A549 (cell line): ENCODE results near the gene FILIP1L. TPM values are rescaled to one million over a fixed set of nuclear protein-coding genes. Genes with fewer than 3 reads are reported as not detected.
A peak's percentile ranks its signal among the peaks of the same experiment; 100 is the strongest.

Experiments
- ATAC-seq, 2 experiments: fragments of 200-7000 bp in 1 of 2; fragments of >200 bp in 1 of 2; cut with Nextera tagmentation in 1 of 2; cut with Tn5 transposase in 1 of 2; 3 replicates each; pipeline versions ENCODE4 v1.8.0 to v1.9.1; 2018 to 2020; ENCODE audit warnings: mild to moderate bottlenecking in 1 of 2, moderate library complexity in 1 of 2
- CTCF ChIA-PET: fragments of 300-600 bp; sonication (Branson Sonifier 250); formaldehyde crosslinking; extraction: SDS; loops from one replicate; lab custom pipeline; 2021; ENCODE audit warnings: antibody characterized with exemption, inconsistent platforms; lab: Yijun Ruan, JAX
- POLR2A ChIA-PET: fragments of 350-600 bp; formaldehyde crosslinking; extraction: SDS; loops from one replicate; lab custom pipeline; 2021; ENCODE audit warnings: antibody characterized with exemption, inconsistent platforms; lab: Yijun Ruan, JAX
- DNase-seq, 2 experiments: peaks; one replicate each; pipeline versions ENCODE4 v3.0.0 to v3.0.0-alpha.2; 2011 to 2016; ENCODE audit warnings: low read depth in 1 of 2, low spot score in 1 of 2
- FAIRE-seq: peaks from 2 replicates; lab custom pipeline; 2011; peaks lifted over from hg19 to GRCh38; lab: Jason Lieb, UNC
- H3K27ac ChIP-seq, 2 experiments: fragments of >200 bp; sonication (Bioruptor Twin); formaldehyde crosslinking; 3 replicates each; pipeline ENCODE4 v1.5.1; 2016 to 2017
- H3K4me1 ChIP-seq: fragments of >200 bp; sonication (Bioruptor Twin); formaldehyde crosslinking; 3 replicates; pipeline ENCODE4 v1.6.1; 2016
- H3K4me2 ChIP-seq: fragments of >200 bp; sonication (Bioruptor Twin); formaldehyde crosslinking; 3 replicates; pipeline ENCODE4 v1.6.1; 2016
- H3K4me3 ChIP-seq: fragments of >200 bp; sonication (Bioruptor Twin); formaldehyde crosslinking; 3 replicates; pipeline ENCODE4 v1.5.1; 2016
- H3K9me3 ChIP-seq: fragments of >200 bp; sonication (Bioruptor Twin); formaldehyde crosslinking; 3 replicates; pipeline ENCODE4 v1.6.1; 2016
- E2F6 ChIP-seq: IDR thresholded peaks from 2 replicates; pipeline ENCODE4 v1.6.1; 2012; ENCODE audit warnings: low read depth, borderline replicate concordance
- HES2 ChIP-seq: fragments of >200 bp; sonication (Bioruptor Twin); formaldehyde crosslinking; IDR thresholded peaks from 2 replicates; pipeline ENCODE4 v1.6.1; 2016
- HOXB5 ChIP-seq: fragments of 250-450 bp; sonication (Bioruptor Pico); IDR thresholded peaks from 2 replicates; pipeline ENCODE4 v1.5.0; 2020; ENCODE audit warnings: mild to moderate bottlenecking, moderate library complexity
- JUN ChIP-seq, 2 experiments: fragments of >200 bp; sonication (Bioruptor Twin); formaldehyde crosslinking; IDR thresholded peaks; 2 replicates in 1 of 2; 3 replicates in 1 of 2; pipeline ENCODE4 v1.6.1; 2016 to 2017
- MAX ChIP-seq: IDR thresholded peaks from 2 replicates; pipeline ENCODE4 v1.6.1; 2012
- MAZ ChIP-seq: fragments of 150-350 bp; IDR thresholded peaks from 2 replicates; pipeline ENCODE4 v1.6.1; 2014; ENCODE audit warnings: antibody characterized with exemption, low read depth, low read length, borderline replicate concordance
- MYC ChIP-seq: IDR thresholded peaks from 2 replicates; pipeline ENCODE4 v1.6.1; 2012; ENCODE audit warnings: mild to moderate bottlenecking, inconsistent platforms, low read length, improper control_type of control experiment, borderline replicate concordance
- NFE2L2 ChIP-seq: fragments of 150-350 bp; conservative IDR thresholded peaks from 2 replicates; pipeline ENCODE4 v1.6.1; 2014; ENCODE audit warnings: low read length
- NR3C1 ChIP-seq: fragments of >200 bp; sonication (Bioruptor Twin); formaldehyde crosslinking; IDR thresholded peaks from 3 replicates; pipeline ENCODE4 v1.6.1; 2017
- PHF8 ChIP-seq: fragments of 200-600 bp; sonication (generic); IDR thresholded peaks from 2 replicates; pipeline ENCODE4 v1.6.1; 2016; ENCODE audit warnings: low read depth, mild to moderate bottlenecking, antibody characterized with exemption, moderate library complexity, borderline replicate concordance
- RARB ChIP-seq: fragments of 250-450 bp; sonication (Bioruptor Pico); IDR thresholded peaks from 2 replicates; pipeline ENCODE4 v1.8.0; 2021; ENCODE audit warnings: mild to moderate bottlenecking, moderate library complexity
- RCOR1 ChIP-seq: fragments of 150-350 bp; IDR thresholded peaks from 2 replicates; pipeline ENCODE4 v1.6.1; 2014; ENCODE audit warnings: antibody characterized with exemption, low read length, low read depth
- REST ChIP-seq: fragments of 200-600 bp; sonication (generic); IDR thresholded peaks from 2 replicates; pipeline ENCODE4 v1.6.1; 2016; ENCODE audit warnings: antibody characterized with exemption, mild to moderate bottlenecking, moderate library complexity
- RFX5 ChIP-seq: fragments of 450-650 bp; IDR thresholded peaks from 2 replicates; pipeline ENCODE4 v1.7.1; 2014; ENCODE audit warnings: antibody characterized with exemption, mild to moderate bottlenecking, moderate library complexity
- RNF2 ChIP-seq: fragments of 200-600 bp; sonication (generic); IDR thresholded peaks from 2 replicates; pipeline ENCODE4 v1.6.1; 2016; ENCODE audit warnings: low read depth, mild to moderate bottlenecking, antibody characterized with exemption, moderate library complexity, borderline replicate concordance
- TFCP2L1 ChIP-seq: fragments of 250-450 bp; sonication (Bioruptor Pico); IDR thresholded peaks from 2 replicates; pipeline ENCODE4 v1.5.0; 2021; ENCODE audit warnings: mild to moderate bottlenecking
- ZSCAN20 ChIP-seq: fragments of 250-450 bp; sonication (Bioruptor Pico); IDR thresholded peaks from 2 replicates; pipeline ENCODE4 v1.8.0; 2022; ENCODE audit warnings: mild to moderate bottlenecking, moderate library complexity
- WGBS: methylation state at CpG from one replicate; pipeline ENCODE4 v1.1.6; 2017; ENCODE audit errors: missing lambda C conversion rate; 5-methylcytosine and 5-hydroxymethylcytosine counted together
- polyA plus RNA-seq, 4 experiments: library from polyadenylated mRNA; depleted of rRNA in 3 of 4; stranded (reverse); fragments of >200 nt; fragmentation: RNase III in 1 of 4; extraction: RNeasy Plus Mini Kit Qiagen cat#74134 plus additional on column Dnase treatment in 1 of 4; gene quantifications; 2 replicates in 3 of 4; 3 replicates in 1 of 4; pipeline ENCODE4 v1.2.3, GENCODE V29; 2011 to 2017
- TF ChIP-seq, protein P1 (sequence below): fragments of >200 bp; sonication (Bioruptor Twin); formaldehyde crosslinking; IDR thresholded peaks from 3 replicates; pipeline ENCODE4 v1.5.1; 2016
- TF ChIP-seq, protein P2 (sequence below): IDR thresholded peaks from 2 replicates; pipeline ENCODE4 v1.6.1; 2012

FILIP1L gene
- polyA plus RNA-seq, 2 of the 4 experiments (the other 2 are of a cell fraction): 0.19 to 0.45 TPM

GRCh38 chr3:99817047-99817436 is 297.3 kb downstream of the FILIP1L start:
- no peak for DNase-seq
- Histone ChIP-seq H3K9me3 (peaks cover 2% of the 10 kb centered on the region; the same call in 1 of the 3 replicates), H3K4me3 (peak overlapping the region; percentile 62), H3K4me2 (peak overlapping the region; percentile 71), H3K4me1 (peaks cover 6% of the 10 kb centered on the region; the same call in 2 of the 3 replicates), H3K27ac (peak overlapping the region; percentile 78 to 88)
- no peak for FAIRE-seq
- POLR2A ChIA-PET: interaction anchor here (0.7 to 1.8 kb wide), 5 partner anchors 9 to 460 kb away, joined by 3 to 12 read pairs (median 3); partner anchors contain the start of gene TBC1D23
- CTCF ChIA-PET: interaction anchor here (1.2 to 2.4 kb wide), 3 partner anchors 9 to 17 kb away, joined by 3 to 12 read pairs (median 10); no protein-coding TSS in a partner anchor
- 28% methylated on average over 14 of the region's 15 CpGs for WGBS
- peak; percentile 11 to 21; a peak in 3 of 6 replicates for ATAC-seq
- TF ChIP-seq TFCP2L1 (CRISPR knock-in tag): no peak
- peak; percentile 85; the same call in 1 of the 2 replicates for TF ChIP-seq RNF2

GRCh38 chr3:99810403-99810802 is 303.9 kb downstream of the FILIP1L start:
- no peaks in the 10 kb centered on the region; the same call in 2 of the 3 replicates for H3K9me3 ChIP-seq
- H3K4me3 ChIP-seq: no peak overlapping the region
- no peak overlapping the region for H3K27ac ChIP-seq
- no peaks in the 10 kb centered on the region for H3K4me1 ChIP-seq
- CTCF ChIA-PET: no interaction called here
- whole genome bisulfite sequencing: 5% methylated on average over 1 of the region's 1 CpG
- no peak for FAIRE-seq
- TF ChIP-seq RARB (no peak), HES2 (no peak)
- POLR2A ChIA-PET: no interaction called here
- no peak for ATAC-seq
- DNase-seq: no peak
- no peak overlapping the region for H3K4me2 ChIP-seq

DNA sequence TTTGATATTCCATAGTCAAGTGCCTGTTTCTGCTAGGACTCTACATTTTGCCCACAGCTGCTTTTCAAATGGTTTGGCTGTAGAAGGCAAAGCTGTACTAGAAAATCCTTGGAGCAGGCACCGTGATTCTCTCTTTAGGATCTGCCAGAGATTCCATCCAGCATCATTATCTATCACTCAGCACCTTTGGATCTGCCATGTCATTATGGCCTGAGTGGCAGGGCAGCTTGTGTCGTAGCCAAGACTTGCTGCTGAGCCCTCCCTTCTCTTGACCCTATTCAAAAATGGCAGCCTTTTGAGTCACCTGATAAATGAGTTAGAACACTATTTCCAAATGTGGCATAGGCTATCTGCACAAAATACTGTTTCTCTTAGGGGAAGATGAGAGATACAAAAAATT is 304.7 kb downstream of the FILIP1L start:
- H3K27ac ChIP-seq: no peak overlapping the region
- ChIA-PET CTCF (interaction anchor here (0.8 to 2.0 kb wide), 4 partner anchors 8 to 49 kb away, joined by 3 to 10 read pairs (median 4); partner anchors contain the start of gene CMSS1), POLR2A (no interaction called here)
- WGBS: 6% methylated on average over 2 of the region's 2 CpGs
- TF ChIP-seq ZSCAN20 (CRISPR knock-in tag) (no peak), NR3C1 (no peak), JUN (IDR thresholded peaks at IDR 0.05) (no peak), HOXB5 (CRISPR knock-in tag) (no peak), MAX (no peak), PHF8 (no peak), REST (no peak), MAZ (no peak), MYC (no peak), RCOR1 (no peak), RFX5 (no peak), E2F6 (no peak), NFE2L2 (no peak)
- TF ChIP-seq, protein P1, sequence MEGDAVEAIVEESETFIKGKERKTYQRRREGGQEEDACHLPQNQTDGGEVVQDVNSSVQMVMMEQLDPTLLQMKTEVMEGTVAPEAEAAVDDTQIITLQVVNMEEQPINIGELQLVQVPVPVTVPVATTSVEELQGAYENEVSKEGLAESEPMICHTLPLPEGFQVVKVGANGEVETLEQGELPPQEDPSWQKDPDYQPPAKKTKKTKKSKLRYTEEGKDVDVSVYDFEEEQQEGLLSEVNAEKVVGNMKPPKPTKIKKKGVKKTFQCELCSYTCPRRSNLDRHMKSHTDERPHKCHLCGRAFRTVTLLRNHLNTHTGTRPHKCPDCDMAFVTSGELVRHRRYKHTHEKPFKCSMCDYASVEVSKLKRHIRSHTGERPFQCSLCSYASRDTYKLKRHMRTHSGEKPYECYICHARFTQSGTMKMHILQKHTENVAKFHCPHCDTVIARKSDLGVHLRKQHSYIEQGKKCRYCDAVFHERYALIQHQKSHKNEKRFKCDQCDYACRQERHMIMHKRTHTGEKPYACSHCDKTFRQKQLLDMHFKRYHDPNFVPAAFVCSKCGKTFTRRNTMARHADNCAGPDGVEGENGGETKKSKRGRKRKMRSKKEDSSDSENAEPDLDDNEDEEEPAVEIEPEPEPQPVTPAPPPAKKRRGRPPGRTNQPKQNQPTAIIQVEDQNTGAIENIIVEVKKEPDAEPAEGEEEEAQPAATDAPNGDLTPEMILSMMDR: no peak
- TF ChIP-seq, protein P2, sequence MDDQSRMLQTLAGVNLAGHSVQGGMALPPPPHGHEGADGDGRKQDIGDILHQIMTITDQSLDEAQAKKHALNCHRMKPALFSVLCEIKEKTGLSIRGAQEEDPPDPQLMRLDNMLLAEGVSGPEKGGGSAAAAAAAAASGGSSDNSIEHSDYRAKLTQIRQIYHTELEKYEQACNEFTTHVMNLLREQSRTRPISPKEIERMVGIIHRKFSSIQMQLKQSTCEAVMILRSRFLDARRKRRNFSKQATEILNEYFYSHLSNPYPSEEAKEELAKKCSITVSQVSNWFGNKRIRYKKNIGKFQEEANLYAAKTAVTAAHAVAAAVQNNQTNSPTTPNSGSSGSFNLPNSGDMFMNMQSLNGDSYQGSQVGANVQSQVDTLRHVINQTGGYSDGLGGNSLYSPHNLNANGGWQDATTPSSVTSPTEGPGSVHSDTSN: no peak
- DNase-seq (no peak), ATAC-seq (no peak), FAIRE-seq (no peak)
- H3K4me1 ChIP-seq: no peaks in the 10 kb centered on the region
- H3K4me3 ChIP-seq: no peak overlapping the region
- peaks cover 8% of the 10 kb centered on the region for H3K9me3 ChIP-seq
- no peak overlapping the region for H3K4me2 ChIP-seq
